ENCODE results near the gene MCHR1.
"Not testable (repeated sequence)": the region's sequence is repeated elsewhere in the genome, so short reads cannot be mapped to it uniquely, and the experiment has no call there.

The MCHR1 gene

DNA sequence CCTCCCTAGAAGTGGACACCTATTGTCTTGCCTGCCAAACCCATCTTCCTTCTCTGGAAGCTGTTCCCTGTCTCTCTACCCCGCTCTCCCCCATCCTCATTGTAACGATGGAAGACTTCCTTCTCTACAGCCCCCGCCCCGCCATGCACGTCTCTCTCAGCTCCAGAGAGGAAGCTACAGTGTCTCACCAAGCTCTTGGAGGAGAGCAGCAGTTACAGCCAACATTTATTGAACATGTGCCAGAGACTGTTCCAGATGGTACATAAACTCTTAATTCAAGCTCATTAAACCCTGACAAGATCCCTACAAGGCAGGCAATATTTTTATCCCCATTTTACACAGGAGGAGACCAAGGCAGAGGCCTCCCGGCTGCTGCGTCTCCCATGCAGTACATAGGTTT is 15.1 kb downstream of the MCHR1 start:
- DNase-seq, result no peak

DNA sequence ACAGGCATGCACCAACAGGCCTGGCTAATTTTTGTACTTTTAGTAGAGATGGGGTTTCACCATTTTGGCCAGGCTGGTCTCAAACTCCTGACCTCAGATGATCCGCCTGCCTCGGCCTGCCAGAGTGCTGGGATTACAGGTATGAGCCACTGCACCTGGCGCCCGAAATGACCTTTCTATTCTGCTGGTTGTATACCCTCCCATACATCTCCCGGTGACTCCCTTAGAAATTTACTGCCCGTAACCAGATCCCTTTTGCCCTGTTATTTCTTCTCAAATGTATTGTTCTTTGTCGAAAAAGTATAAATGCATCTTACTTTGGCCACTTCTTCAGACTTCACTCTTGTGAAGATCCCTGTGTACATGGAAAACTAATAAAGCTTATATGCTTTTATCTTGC is 22.0 kb downstream of the MCHR1 start:
- DNase-seq, result no peak

DNA sequence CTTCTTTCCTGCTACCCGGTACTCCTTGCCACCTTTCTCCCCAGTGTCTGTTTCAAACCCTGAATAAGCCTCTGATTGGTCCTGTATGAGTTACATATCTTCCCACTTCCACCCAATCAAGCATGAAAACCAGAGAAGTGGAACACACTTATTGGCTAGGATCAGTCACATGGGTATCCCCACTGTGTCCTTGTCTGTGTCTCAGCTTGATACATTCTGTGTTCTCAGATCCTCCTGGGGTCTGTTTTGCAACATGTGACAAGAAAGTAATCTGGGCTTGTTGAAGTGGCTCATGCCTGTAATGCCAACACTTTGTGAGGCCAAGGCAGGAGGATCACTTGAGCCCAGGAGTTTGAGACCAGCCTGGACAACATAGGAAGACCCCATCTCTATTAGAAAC is 23.9 kb downstream of the MCHR1 start:
- no peak for DNase-seq

DNA sequence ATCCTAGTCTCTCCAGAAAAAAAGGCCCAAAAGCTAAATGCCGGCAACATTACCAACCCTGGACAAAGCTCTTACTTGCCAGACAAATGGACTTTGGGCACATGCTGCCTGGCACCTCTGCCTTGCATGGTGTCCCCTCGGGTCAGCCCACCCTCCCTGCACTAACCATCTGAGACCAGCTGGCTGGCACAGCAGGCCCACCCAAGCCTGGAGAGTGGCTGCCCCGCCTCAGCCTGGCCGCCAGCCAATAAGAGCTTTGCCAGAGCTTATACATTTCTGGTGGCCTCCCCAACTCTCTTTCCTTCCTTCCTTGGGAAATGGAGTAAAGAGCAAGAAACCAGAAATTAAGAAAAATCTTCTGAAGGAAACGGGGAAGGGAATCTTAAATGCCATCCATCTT is 24.5 kb downstream of the MCHR1 start:
- no peak for DNase-seq

DNA sequence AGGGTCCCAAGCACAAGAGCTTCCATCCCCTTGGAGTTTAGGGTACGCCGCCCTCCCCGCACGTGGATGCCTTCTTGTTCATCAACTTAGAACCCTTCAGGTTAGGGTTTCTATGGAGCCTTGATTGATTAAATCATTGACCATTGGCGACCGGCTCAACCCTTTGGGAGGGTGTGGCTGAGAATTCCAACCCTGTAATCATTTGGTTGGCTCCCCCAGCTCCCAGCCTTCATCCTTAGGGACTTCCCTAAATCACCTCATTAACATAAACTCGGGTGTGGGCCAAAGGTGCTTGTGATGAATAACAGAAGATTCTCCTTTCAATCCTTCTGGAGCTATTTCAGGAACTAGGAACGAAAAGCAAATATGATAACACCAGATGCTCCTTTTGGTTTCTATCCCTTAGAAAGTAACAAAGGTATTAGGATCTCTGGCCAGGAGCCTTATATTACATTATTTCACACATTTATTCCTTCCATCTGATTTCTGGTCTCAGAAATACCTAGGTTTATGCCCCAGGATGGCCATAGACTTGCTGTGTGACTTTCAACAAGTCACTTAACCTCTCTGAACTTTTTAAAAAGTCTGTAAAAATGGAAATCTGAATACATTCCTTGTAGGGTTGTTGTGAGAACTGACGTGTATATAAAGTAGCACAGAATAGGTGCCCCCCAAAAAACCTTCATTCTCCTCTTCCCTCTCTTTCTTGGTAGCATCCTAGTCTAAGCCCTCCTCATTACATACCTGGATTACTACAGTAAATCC is 26.8 kb downstream of the MCHR1 start:
- DNase-seq, result no peak

DNA sequence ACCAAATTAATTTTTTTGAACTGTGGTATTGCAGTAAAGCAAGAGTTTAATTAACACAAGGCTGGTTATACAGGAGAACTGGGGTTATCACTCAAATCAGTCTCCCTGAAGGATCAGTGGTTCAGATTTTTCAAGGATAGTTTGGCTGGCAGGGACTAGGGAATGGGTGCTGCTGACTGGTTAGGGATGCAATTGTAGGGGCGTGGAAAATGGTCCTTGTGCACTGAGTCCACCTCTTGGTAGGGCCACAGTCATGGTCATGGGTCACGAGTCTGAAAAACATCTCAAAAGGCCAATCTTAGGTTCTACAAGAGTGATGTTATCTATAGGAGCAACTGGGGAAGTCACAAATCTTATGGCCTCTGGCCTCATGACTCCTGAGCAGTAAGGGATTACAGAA is 27.9 kb downstream of the MCHR1 start:
- no peak for DNase-seq

DNA sequence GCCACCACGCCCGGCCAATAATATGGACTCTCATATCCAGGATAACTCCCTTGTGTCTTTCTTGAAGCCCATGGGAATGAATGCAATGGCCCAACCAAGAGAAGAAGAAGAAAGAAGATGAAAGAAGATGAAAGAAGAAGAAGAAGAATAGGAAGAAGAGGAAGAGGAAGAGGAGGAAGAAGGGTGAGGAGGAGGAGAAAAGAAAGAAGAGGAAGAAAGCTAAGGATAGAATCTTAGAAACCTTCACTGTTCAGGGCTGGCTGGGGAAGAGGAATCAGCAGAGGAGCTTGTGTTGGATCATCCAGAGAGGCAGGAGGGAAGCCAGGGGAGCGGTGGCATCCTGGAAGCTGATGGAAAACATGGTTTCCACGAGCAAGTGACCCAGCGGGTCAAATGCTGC is 28.9 kb downstream of the MCHR1 start:
- DNase-seq, result no peak

DNA sequence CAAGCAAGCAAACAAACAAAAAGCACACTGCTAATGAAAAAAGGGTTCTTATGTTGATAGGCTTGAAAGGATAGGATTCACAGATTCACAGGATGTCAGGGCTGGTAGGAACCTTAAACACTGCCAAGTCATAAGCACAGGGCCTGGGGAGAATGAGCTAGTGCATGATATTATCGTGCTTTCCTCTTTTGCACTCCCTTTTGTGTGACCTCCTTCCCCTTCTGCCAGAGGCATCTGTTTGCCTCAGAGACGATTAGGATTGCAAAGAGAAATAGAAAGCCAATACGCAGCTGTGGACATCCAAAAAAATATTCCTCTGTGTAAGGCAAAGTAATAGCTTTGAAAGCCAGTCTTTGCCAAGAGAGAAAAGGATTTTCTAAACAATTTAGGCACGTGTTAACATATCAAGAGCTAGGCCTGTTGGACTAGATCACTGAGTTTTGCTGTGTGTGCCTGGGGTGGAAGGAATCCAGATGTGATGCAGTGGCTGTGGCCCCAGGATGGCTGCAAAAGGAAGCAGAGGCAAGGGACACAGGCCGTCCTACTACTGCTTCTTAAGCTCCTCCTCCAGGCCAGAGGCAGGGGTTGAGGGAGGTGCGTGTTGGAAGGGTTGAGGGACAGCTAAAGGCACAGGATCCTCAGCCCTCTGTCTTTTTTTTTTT is 30.6 kb downstream of the MCHR1 start:
- DNase-seq, result no peak

DNA sequence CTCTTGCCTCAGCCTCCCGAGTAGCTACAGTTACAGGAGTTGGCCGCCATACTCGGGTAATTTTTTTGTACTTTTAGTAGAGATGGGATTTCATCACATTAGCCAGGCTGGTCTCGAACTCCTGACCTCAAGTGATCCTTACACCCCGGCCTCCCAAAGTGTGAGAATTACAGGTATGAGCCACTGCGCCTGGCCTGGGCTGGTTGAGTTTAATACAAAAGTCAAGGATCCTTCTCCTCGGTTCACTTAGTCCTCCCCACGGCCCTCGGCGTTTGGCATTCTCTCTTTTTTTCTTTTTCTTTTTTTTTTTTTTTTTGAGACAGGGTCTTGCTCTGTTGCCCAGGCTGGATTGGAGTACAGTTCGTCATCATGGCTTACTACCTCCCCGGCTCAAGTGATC is 33.0 kb downstream of the MCHR1 start:
- DNase-seq, result no peak

DNA sequence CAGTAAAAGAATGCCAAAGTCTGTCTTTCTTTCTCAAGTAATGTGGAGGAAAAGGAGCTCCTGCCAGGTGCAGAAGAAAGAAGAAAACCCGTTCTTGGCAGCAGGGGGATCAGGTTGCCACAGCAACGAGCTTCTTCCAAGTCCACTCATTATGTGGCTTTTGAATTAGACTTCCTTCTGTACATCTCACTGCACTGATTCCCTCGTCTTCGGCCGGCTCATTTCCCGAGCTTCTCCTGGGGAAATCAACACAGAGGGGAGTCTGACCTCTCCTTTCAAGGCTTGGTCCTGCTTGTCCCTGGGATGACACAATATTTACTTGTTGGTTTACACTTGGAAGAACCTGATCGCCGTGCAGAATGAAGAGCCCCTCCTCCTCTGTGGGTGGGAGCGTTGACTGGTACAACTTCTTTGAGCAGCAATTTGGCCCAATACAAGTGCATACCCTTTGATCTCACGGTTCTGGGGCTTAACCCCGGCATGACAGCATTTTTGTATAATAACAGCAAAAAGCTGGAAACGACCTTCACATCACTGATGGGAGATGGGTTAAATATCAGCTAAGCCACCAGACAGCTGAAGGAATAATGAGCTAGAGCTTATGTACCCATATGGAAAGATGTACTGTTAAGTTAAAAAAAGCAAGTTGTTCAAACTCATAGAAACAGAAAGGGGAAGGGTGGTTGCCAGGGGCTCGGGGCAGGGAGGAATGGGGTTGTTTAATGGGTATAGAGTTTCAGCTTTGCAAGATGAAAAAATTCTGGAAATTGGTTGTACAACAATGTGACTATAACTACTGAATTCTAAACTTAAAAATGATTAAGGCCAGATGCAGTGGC is 35.4 kb downstream of the MCHR1 start:
- DNase-seq, result no peak

DNA sequence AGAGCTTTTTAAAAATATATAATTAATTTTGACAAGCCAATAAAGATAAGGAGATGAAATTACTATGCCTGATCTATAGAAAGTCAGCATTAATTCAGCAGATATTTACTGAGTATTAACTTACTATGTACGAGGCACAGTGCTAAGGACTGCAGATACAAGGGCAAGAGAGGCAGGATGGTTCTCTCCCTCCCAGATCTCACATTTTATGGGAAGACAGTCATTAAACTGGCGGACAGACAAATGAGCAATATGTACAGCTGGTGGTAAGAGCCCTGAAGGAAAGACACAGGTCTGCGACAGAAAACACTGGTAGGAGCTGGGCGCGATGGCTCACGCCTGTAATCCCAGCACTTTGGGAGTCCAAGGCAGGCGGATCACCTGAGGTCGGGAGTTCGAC is 36.8 kb downstream of the MCHR1 start:
- DNase-seq, result no peak

DNA sequence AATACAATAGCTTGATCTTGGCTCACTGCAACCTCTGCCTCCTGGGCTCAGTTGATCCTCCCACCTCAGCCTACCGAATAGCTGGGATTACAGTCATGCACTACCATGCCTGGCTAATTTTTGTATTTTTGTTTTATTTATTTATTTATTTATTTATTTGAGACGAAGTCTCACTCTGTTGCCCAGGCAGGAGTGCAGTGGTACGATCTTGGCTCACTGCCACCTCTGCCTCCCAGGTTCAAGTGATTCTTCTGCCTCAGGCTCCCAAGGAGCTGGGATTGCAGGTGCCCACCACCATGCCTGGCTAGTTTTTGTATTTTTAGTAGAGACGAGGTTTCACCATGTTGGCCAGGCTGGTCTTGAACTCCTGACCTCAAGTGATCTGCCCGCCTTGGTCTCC is 38.4 kb downstream of the MCHR1 start:
- DNase-seq, result not testable (repeated sequence)

DNA sequence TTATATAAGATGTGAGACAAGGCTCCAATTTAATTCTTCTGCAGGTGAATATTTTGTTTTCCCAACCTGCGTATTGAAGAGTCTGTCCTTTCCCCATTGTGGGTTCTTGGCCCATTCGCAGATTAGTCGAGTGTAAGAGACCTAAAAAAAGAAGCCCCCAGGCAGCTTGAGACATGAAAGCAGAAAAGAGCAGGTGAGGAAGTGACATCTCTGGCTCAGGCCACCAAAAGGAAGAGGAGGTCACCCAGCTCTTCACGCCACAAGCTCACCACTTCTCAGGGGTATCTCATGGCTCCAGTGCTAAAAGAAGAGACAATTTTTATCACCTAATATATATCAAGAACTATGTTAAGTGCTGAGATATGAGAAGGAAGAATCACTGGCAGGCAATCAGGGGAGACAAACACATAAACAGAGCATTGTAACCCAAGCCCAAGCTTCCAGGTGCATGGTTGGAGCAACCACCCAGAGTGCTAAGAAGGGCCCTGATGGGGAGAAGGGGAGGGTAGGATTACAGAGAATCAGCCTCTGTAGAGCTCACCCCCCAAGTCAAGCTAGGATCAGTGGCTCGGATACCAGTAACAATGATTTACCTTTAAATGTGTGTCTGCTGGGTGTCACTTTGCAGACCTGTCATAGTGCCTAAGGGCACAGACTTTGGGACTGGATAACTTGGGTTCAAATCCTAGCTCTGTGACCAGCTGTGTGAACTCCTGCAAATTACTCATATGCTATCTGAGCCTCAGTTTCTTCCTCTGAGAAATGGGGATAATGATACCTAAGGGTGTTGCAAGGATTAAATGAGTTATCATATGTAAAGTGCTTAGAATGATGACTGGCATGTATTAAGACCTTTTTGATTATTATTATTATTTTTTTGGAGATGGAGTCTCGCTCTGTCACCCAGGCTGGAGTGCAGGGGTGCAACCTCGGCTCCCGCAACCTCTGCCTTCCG is 39.2 kb downstream of the MCHR1 start:
- no peak for DNase-seq

DNA sequence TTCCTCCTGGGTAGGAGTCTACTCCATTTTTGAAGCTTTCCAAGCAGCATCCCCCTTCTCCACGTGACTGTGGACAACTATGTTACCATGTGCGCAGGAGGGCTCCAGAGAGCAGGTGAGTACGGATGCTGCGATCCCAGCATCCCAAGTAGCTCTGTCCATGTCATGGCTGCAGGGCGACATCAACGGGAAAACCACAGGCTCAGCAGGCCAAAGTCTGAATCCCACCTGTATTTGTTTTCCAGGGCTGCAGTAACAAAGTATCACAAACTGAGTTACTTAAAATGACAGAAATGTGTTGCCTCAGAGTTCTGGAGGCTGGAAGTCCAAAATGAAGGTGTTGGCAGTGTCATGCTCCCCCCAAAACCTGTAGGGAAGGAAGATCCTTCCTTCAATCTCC is 40.3 kb downstream of the MCHR1 start:
- DNase-seq, result no peak

DNA sequence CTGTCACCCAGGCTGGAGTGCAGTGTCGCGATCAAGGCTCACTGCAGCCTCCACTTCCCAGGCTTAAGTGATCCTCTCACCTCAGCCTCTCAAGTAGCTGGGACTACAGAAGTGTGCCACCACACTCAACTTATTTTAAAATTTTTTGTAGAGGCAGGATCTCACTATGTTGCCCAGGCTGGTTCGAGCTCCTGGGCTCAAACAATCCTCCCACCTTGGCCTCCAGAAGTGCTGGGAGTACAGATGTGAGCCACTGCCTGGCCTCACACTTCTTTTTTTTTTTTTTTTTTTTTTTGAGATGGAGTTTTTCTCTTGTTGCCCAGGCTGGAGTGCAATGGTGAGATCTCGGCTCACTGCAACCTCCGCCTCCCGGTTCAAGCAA is 40.9 kb downstream of the MCHR1 start:
- DNase-seq, result not testable (repeated sequence)

DNA sequence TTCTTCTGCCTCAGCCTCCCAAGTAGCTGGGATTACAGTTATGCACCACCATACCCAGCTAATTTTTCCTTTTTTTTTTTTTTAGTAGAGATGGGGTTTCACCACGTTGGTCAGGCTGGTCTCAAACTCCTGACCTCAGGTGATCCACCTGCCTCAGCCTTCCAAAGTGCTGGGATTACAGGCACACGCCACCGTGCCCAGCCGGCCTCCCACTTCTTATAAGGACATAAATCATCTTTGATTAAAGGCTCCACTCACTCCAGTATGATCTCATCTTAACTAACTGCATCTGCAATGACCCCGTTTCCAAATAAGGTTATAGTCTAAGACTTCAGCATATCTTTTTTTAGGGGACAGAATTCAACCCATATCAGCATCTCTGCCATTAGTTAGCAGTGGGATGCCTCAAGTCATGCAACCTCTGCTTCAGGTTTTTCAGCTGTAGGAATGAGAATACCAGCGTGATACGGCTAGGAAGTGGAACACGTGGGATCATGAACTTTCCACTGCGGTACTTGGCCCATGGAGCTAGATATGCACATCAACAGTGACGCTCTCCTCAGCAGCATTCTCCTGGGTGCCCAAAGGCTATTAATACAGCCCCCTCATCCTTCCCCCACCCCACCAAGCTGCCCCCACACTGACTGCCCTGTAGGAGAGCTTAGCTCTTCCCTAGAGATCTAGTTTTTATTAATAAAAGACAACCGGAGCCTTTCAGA is 41.4 kb downstream of the MCHR1 start:
- DNase-seq, result no peak

DNA sequence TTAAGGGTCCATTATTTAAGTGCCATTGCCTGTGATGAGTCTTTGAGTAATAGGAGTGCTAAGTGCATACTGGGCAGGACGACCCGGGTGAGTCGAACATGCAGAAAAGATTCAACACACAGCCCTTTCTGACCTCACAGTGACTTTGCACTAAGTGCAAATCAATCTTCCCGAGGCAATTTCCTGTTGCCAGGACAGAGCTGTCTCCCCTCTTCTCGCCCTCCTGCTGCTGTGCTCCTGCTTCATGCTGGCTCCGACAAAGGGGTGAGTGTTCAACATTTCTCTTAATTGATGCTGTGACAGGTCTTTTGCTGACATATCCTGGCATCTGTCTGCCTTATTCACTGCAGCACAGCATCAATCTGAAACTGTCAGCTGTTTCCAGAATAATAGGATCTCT is 42.0 kb downstream of the MCHR1 start:
- DNase-seq, result no peak

DNA sequence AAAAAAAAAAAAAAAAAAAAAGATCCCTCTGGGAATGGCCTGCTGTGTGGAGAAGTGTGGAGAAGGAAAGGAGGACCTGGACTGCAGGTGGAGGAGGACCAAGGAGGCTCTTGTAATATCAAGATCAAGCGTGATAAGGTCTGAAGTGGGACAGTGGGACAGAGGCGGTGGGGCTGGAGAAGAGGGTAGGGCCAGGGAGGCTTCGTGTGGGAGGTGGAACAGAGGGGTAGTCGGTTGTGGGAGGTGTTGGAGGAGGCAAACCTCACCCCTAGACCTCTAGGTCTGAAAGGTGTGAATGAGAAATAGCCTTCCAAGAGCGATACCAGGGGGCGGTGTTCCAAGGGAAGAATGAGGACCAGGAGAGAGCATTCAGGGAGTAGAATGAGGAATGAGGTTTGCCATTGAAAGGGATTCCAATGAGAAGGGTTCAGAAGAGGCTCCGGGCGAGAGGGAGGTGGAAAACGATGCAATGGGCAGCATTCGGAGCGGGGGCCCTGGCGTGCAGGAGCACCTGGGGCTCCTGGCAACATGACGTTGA is 44.2 kb downstream of the MCHR1 start:
- DNase-seq, result no peak

DNA sequence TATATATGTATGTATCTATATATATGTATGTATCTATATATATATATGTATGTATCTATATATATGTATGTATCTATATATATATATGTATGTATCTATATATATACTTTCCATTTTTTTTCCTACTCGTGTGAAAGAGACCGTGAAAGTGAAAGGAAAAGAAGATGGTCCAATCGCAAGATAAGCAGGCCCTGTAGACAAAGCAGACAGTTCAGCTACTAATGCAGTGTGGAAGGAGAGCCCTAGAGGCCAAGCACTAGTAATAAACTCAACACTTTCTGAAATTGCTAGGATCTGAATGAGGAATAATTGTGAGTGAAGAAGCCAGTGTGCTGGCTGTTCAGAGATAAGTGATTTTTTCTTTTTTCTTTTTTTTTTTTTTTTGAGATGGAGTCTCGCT is 47.2 kb downstream of the MCHR1 start:
- DNase-seq, result peak in 1 of 2 donors; percentile 58

DNA sequence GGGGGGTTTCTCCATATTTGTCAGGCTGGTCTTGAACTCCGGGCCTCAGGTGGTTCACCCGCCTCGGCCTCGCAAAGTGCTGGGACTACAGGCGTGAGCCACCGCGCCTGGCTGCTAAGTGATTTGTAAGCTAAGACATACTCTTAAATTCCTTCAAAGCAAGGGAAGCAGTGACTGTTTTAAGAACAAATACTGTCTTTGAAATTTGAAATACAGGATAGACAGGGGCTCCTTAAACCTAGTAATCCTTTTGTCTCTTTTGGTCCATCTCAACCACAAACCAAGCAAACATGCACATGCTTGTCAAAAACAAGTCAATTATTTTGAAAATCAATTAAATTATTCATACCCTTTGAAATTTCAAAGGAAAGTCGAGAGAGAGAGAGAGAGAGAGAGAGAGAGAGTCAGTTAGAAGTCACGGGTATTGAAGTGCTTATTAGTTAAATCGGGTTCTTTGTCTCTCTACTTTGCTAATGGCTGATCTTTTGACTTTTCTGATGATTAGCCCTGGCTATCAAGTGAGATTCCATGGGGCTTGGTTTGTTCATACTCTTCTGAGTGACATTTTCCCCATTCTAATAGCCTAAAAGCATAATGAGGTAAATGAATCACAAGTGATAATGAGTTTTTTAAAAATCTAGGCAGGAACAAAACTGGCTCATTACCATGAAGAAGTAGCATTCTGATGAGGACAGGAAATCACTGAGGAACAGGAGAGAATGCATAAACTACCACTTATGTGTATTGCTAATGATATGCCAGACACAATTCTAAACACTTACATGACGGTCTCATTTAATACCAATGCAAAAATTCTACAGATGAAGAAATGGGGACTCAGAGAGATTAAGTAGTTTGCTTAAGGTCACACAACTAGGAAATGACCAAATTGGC is 48.0 kb downstream of the MCHR1 start:
- DNase-seq, result peak; percentile 21 to 23

Data from CD4-positive, alpha-beta T cell treated with Interleukin-4 for 1 hour (primary cell).